HFF-Myc (cell line): ENCODE measurements around the gene RABAC1.
"Not testable (repeated sequence)": the region's sequence is repeated elsewhere in the genome, so short reads cannot be mapped to it uniquely, and the experiment has no call there.

Experiments
- DNase-seq: peaks from one replicate; pipeline ENCODE4 v3.0.0-alpha.2; 2011; ENCODE audit warnings: low read depth; ENCODE audit errors: extremely low read depth
- H3K4me3 ChIP-seq: replicated peaks from 2 replicates; pipeline ENCODE4 v1.5.1; 2011; ENCODE audit warnings: low read depth, mild to moderate bottlenecking, control low read depth, low read length
- TF ChIP-seq, protein P1 (sequence below): IDR thresholded peaks from 2 replicates; pipeline ENCODE4 v1.5.1; 2012; ENCODE audit warnings: mild to moderate bottlenecking, low read depth, low read length, control low read depth; ENCODE audit errors: missing control alignments

The RABAC1 gene

DNA sequence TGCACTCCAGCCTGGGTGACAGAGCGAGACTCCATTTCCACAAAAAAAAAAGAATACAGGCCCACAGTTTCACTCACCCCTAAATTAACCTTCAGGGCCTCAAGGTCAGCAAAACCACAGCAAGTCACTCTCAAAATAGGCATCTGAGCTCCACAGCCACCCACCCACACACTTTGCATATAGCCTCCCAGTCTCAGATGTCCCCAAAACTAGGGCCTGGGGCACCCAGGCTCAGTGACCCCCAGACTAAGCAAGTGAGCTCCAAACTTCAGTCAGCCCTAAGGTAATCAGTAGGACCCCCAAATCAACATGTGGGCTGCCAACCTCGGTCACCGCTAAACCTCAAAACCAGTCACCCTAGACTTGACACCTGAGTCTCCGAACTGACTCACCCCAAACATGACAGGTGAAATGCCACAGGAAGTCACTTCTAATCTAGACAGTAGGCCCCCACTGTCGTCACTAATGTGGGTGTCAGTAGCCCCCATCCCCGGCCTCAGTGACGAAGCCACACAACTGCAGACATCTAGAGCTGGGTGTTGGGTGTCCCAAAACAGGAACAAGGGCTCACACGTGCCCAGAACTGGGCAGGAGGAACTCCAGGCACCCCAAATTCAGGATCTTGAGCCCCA lies 13.9 kb downstream of the RABAC1 start:
- no peak for DNase-seq
- H3K4me3 ChIP-seq: no peak overlapping the region
- TF ChIP-seq, protein P1, sequence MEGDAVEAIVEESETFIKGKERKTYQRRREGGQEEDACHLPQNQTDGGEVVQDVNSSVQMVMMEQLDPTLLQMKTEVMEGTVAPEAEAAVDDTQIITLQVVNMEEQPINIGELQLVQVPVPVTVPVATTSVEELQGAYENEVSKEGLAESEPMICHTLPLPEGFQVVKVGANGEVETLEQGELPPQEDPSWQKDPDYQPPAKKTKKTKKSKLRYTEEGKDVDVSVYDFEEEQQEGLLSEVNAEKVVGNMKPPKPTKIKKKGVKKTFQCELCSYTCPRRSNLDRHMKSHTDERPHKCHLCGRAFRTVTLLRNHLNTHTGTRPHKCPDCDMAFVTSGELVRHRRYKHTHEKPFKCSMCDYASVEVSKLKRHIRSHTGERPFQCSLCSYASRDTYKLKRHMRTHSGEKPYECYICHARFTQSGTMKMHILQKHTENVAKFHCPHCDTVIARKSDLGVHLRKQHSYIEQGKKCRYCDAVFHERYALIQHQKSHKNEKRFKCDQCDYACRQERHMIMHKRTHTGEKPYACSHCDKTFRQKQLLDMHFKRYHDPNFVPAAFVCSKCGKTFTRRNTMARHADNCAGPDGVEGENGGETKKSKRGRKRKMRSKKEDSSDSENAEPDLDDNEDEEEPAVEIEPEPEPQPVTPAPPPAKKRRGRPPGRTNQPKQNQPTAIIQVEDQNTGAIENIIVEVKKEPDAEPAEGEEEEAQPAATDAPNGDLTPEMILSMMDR: no peak

DNA sequence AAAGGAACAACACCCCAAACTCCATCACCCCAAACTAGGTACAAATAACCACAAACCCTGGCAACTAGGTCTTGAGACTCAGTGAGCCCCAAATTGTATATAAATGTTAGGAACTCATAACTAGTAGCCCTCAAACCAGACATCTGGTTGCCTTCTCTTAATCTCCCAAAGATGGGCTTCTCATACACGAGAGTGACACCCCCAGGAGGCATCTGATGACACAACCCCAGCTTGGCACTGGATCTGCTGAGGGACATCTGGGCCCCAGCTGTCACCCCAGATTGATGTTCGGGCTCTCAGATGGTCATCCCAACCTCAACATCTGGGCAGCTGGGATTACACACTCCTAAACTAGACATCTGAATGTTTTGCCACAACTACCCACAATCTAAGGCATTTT lies 14.8 kb downstream of the RABAC1 start:
- no peak for DNase-seq
- TF ChIP-seq, protein P1: no peak
- no peak overlapping the region for H3K4me3 ChIP-seq

DNA sequence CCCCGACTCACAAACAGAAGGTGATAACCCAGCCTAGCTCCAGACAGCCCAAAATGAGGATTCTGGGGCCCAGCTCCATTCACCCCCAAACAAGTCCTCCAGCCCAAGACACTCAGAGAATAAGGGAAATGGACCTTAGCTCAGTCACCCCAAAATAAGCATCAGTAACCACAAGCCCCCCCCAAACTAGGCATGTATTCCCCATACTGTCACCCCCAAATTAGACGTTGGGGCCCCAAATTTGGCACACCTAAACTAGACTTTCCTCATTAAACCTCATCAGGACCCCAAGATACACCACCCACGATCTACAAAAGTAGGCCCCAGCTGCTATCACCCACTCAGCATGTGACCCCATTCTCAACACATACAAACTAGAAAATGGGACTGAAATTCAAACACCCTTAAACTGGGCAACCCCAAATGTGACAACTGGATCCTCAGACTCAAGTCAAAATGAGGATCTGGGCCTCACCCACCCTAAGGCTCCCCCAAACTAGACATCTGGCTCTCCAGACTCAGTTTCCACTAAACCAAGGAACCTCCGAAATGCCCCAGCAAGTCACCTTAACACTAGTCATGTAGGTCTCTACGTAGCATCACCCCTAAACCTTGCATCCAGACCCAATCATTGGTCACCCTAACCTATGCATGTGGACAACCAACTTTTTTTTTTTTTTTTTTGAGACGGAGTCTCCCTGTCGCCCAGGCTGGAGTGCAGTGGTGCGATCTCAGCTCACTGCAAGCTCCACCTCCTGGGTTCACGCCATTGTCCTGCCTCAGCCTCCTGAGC lies 17.5 kb downstream of the RABAC1 start:
- no peak for DNase-seq
- TF ChIP-seq, protein P1: no peak
- H3K4me3 ChIP-seq: no peak overlapping the region

DNA sequence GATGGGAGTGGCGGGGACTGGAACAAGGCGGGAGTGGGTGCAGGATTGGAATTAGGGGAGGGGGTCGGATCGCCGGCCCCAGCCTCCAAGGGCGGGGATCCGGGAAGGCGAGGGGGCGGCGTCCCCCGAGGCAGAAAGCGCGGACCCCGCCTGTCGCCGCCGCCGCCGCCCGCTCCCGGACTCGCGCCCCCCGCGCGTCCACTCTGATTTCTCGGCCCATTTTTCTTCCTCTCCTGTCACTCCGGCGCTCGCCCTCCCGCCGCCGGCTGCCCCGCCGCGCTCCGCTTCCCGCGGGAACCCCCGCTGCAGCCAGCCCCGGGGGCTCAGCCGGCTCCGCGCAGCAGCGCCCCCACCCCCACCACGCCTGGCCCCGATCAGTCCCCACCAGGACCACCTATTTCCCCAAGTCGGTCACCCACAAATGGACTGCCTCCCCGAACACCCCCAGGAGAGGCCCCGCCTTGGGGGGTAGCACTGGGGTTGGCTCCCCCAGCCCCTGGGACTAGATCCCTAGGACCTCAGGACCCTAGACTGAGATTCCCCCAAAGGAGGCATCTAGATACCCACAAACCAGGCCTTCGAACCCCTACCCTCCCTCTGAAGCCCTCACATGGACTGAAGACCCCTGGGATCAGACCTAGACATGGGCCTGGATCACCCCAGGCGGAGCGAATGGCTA lies 18.3 kb downstream of the RABAC1 start:
- no peak for DNase-seq
- TF ChIP-seq, protein P1: no peak
- peak overlapping the region; percentile 41 for H3K4me3 ChIP-seq

DNA sequence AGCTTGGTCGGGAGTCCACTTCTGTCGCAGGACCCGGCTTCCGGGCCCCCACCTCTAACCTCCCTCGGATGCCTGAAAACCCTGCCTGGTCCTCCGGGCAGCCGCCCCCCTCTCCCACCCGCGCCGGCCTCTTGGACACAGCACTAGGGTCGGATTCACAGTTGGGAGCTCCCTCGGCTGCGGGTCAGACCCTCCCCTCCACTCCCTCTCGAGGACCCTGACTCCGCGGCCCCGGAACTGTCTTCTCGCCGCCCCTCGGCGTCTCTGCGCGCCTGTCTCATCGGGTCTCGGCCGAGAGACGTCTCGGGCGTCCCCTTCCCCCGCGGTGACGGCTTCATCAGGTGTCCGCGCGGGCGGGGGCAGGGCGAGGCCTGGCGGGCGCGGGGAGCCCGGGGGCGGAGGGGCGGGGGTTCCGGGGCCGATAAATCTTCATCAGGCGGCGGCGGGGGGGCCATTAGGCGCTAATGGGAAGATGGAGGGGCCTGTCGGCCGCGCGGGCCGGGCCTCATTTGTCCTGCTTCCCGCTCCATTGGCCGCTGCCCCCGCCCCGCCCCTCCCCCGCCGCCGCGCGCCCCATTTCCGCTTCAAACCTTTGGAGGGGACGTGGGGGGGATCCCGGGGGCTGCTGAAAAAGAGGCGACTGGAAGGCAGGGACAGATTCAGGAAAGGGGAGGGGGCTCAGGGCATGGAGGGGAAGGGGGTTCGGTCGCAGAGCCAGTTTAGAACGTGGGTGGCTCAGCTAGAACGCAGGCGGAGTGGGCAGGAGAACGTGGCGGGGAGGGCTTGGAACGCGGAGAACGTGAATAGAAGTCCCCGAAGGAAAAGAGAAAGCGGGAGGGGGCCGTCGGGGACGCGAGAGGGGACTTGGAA lies 19.0 kb downstream of the RABAC1 start:
- DNase-seq: no peak
- peak overlapping the region; percentile 41 for H3K4me3 ChIP-seq
- TF ChIP-seq, protein P1: no peak

DNA sequence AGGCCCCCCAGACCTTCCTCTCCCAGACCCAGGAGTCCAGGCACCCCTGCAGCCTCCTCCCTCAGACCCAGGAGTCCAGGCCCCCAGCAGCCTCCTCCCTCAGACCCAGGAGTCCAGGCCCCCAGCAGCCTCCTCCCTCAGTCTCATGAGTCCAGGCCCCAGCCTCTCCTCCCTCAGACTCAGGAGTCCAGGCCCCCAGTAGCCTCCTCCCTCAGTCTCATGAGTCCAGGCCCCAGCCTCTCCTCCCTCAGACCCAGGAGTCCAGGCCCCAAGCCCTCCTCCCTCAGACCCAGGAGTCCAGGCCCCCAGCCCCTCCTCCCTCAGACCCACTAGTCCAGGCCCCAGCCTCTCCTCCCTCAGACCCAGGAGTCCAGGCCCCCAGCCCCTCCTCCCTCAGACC lies 19.9 kb downstream of the RABAC1 start:
- not testable (repeated sequence) for DNase-seq, H3K4me3 ChIP-seq
